GM12878 (cell line): ENCODE results near the gene PASK. TPM values are rescaled to one million over a fixed set of nuclear protein-coding genes. Genes with fewer than 3 reads are reported as not detected.

Experiments
- ATAC-seq: fragments of 200-7000 bp; cut with Tn5 transposase; 3 replicates; pipeline ENCODE4 v1.9.1; 2020; ENCODE audit warnings: mild to moderate bottlenecking, moderate library complexity
- BruUV-seq: library from RNA; stranded (reverse); fragments of 400-500 nt; replicated peaks from 2 replicates; lab custom pipeline; 2021; lab: Mats Ljungman, UMichigan
- CTCF ChIA-PET: fragments of 300-600 bp; sonication (Branson Sonifier 250); formaldehyde crosslinking; extraction: SDS; loops from one replicate; lab custom pipeline; 2021; ENCODE audit warnings: inconsistent platforms; lab: Yijun Ruan, JAX
- POLR2A ChIA-PET: fragments of 350-600 bp; formaldehyde crosslinking; extraction: SDS; loops from one replicate; lab custom pipeline; 2021; ENCODE audit warnings: inconsistent platforms; lab: Charles Lee
- RAD21 ChIA-PET: fragments of 300-600 bp; sonication (Branson Sonifier 250); formaldehyde crosslinking; loops from one replicate; lab custom pipeline; 2023; ENCODE audit warnings: antibody characterized with exemption; ENCODE audit not compliant: unreplicated experiment; lab: Charles Lee
- SMC1A ChIA-PET: fragments of 300-600 bp; sonication (Branson Sonifier 250); formaldehyde crosslinking; loops from one replicate; lab custom pipeline; 2023; ENCODE audit not compliant: unreplicated experiment, uncharacterized antibody; lab: Charles Lee
- DNase-seq: peaks from one replicate; pipeline ENCODE4 v3.0.0-alpha.2; 2011; ENCODE audit warnings: low read depth, low spot score
- FAIRE-seq: peaks from 3 replicates; lab custom pipeline; 2011; peaks lifted over from hg19 to GRCh38; lab: Jason Lieb, UNC
- H2AFZ ChIP-seq: 2 replicates; pipeline ENCODE4 v1.6.0; 2011; ENCODE audit warnings: low read depth, low read length, control low read depth; ENCODE audit not compliant: control insufficient read depth
- H3K27ac ChIP-seq: 2 replicates; pipeline ENCODE4 v1.5.1; 2011; ENCODE audit warnings: control low read depth; ENCODE audit not compliant: control insufficient read depth, insufficient read depth
- H3K27me3 ChIP-seq, 2 experiments: replicated peaks in 1 of 2; 2 replicates each; pipeline versions ENCODE4 v1.6.0 to v1.6.1; 2011; ENCODE audit warnings: low read length in 1 of 2; ENCODE audit not compliant: control insufficient read depth in 2 of 2, insufficient read depth in 2 of 2
- H3K36me3 ChIP-seq, 2 experiments: 2 replicates each; pipeline ENCODE4 v1.5.1; 2011; ENCODE audit warnings: low read length in 1 of 2; ENCODE audit not compliant: control insufficient read depth in 2 of 2, insufficient read depth in 2 of 2
- H3K4me1 ChIP-seq: 2 replicates; pipeline ENCODE4 v1.6.1; 2011; ENCODE audit warnings: mild to moderate bottlenecking, low read length, moderate library complexity, mixed read lengths; ENCODE audit not compliant: control insufficient read depth, insufficient read depth
- H3K4me2 ChIP-seq: 2 replicates; pipeline ENCODE4 v1.6.0; 2011; ENCODE audit warnings: control low read depth; ENCODE audit not compliant: control insufficient read depth, insufficient read depth
- H3K4me3 ChIP-seq: fragments of 200-600 bp; sonication (generic); 2 replicates; pipeline ENCODE4 v1.5.1; 2016
- H3K79me2 ChIP-seq: 2 replicates; pipeline ENCODE4 v1.6.0; 2011; ENCODE audit warnings: low read length; ENCODE audit not compliant: control insufficient read depth, insufficient read depth
- H3K9ac ChIP-seq: 2 replicates; pipeline ENCODE4 v1.8.0; 2011; ENCODE audit warnings: low read length, control low read depth, mixed read lengths; ENCODE audit not compliant: control insufficient read depth, insufficient read depth
- H3K9me3 ChIP-seq: replicated peaks from 3 replicates; pipeline ENCODE4 v1.5.1; 2011; ENCODE audit warnings: mild to moderate bottlenecking, low read length; ENCODE audit not compliant: control insufficient read depth, insufficient read depth
- H4K20me1 ChIP-seq: 2 replicates; pipeline ENCODE4 v1.6.0; 2011; ENCODE audit not compliant: control insufficient read depth, insufficient read depth
- EED ChIP-seq: sonication (generic); IDR thresholded peaks from 2 replicates; pipeline ENCODE4 v1.6.1; 2016; ENCODE audit warnings: antibody characterized with exemption, low read depth
- NR2C2 ChIP-seq: IDR thresholded peaks from 2 replicates; pipeline ENCODE4 v1.6.1; 2011; ENCODE audit warnings: borderline replicate concordance, low read depth; ENCODE audit not compliant: control insufficient read depth, insufficient read length
- PBX3 ChIP-seq: IDR thresholded peaks from 2 replicates; pipeline ENCODE4 v1.6.1; 2011; ENCODE audit warnings: mild to moderate bottlenecking, low read depth, low read length, moderate library complexity; ENCODE audit not compliant: insufficient replicate concordance
- SMARCA5 ChIP-seq: fragments of 450-650 bp; IDR thresholded peaks from 2 replicates; pipeline ENCODE4 v1.6.1; 2017; ENCODE audit warnings: mild to moderate bottlenecking
- YY1 ChIP-seq: IDR thresholded peaks from 2 replicates; pipeline ENCODE4 v1.6.1; 2011; ENCODE audit warnings: low read depth, mild to moderate bottlenecking, low read length
- ZBTB40 ChIP-seq: fragments of 450-650 bp; IDR thresholded peaks from 2 replicates; pipeline ENCODE4 v1.6.1; 2016; ENCODE audit warnings: mild to moderate bottlenecking, moderate library complexity, borderline replicate concordance
- ZNF592 ChIP-seq: fragments of 450-650 bp; IDR thresholded peaks from 2 replicates; pipeline ENCODE4 v1.6.1; 2017; ENCODE audit warnings: mild to moderate bottlenecking, moderate library complexity
- WGBS: methylation state at CpG from one replicate; pipeline ENCODE4 v1.1.6; 2016; ENCODE audit warnings: low lambda C conversion rate; ENCODE audit not compliant: insufficient replicate concordance, insufficient coverage; ENCODE audit errors: missing lambda C conversion rate; 5-methylcytosine and 5-hydroxymethylcytosine counted together
- in situ Hi-C: fragments of 300-500 bp; cut with MboI; formaldehyde crosslinking; loops from 9 replicates; pipeline ENCODE4 v1.14.3; 2018; ENCODE audit warnings: mixed read lengths
- intact Hi-C: fragments of 100-400 bp; cut with micrococcal nuclease; formaldehyde crosslinking; loops from one replicate; pipeline ENCODE4 v1.14.2; 2022; ENCODE audit not compliant: unreplicated experiment
- polyA plus RNA-seq, 11 experiments: library from polyadenylated mRNA; depleted of rRNA in 4 of 11; unstranded in 6 of 11; stranded (reverse) in 5 of 11; fragments of >200 nt; fragmentation: Nextera tagmentation in 4 of 11; fragmentation: Illumina TruSeq in 1 of 11; extraction: Ambion mirVana in 4 of 11; extraction: Trizol in 1 of 11; gene quantifications; 1 replicate in 1 of 11; 2 replicates in 10 of 11; pipeline versions ENCODE4 v1.2.1 to v1.2.3, GENCODE V29; 2011 to 2016; ENCODE audit warnings: inconsistent platforms in 2 of 11, missing spikeins in 2 of 11, low read depth in 1 of 11
- total RNA-seq, 4 experiments: library from RNA; depleted of rRNA in 3 of 4; stranded (reverse); fragments of >200 nt in 3 of 4; fragmentation: Illumina TruSeq in 1 of 4; extraction: Trizol in 1 of 4; gene quantifications; 2 replicates each; pipeline versions ENCODE4 v1.2.1 to v1.2.3, GENCODE V29; 2013 to 2021

The PASK gene
- total and polyA plus RNA-seq, 10 of the 15 experiments (the other 5 are each of a cell fraction or from before 2014, with no cell fraction given): 9.6 to 62.2 (median 28.5) TPM

GRCh38 chr2:241194811-241195210 is 45.5 kb upstream of the PASK start:
- 62% methylated on average over 9 of the region's 9 CpGs for WGBS

More at GRCh38 chr2:241194811-241195210, 45.5 kb upstream of the PASK start:
- Histone ChIP-seq H3K27me3 (no peaks in the 10 kb centered on the region), H3K4me3 (no peak overlapping the region), H3K36me3 (no peaks in the 10 kb centered on the region), H3K27ac (no peak overlapping the region), H3K4me1 (no peaks in the 10 kb centered on the region), H3K79me2 (no peaks in the 10 kb centered on the region), H4K20me1 (no peaks in the 10 kb centered on the region), H3K9ac (no peak overlapping the region), H3K9me3 (no peaks in the 10 kb centered on the region), H2AFZ (no peak overlapping the region), H3K4me2 (no peak overlapping the region)
- BruUV-seq: no TSS peak
- FAIRE-seq (no peak), DNase-seq (no peak), ATAC-seq (no peak)
- RAD21 ChIA-PET: no interaction called here
- TF ChIP-seq NR2C2 (no peak), PBX3 (no peak), ZBTB40 (no peak), EED (no peak), SMARCA5 (no peak), YY1 (no peak), ZNF592 (no peak)
- SMC1A ChIA-PET: no interaction called here
- intact Hi-C loops: no loop called here
- CTCF ChIA-PET: no interaction called here
- POLR2A ChIA-PET: no interaction called here
- in situ Hi-C loops: no loop called here
